ENCODE measurements around the gene FAM229A.

Gene FAM229A

DNA sequence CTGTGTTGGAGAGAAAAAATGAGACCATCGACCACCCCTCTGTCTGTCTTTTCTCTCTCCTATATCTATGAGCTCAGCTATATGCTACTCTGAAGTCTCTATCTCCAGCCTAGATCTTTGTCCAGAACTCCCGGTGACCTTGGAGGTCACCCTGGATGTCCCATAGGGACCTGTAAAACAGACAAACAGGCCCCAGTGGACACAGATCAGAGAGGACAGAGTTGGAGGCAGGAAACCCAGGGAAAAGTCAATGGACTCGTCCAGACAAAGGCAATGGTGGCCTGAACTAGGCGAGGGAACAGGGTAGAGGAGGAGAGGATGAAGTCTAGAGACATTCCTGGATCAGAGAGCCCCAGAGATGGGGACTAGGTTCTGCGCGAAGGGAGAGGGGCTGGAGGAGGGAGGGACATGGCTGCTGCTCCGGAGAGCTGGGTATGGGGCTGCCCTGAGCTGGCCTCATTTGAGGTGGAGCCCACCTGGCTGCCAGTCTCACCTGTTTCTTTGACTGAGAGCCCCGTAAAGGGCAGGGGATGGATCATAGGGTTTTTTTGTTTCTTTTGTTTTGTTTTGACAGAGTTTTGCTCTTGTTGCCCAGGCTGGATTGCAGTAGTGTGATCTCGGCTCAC, 15.6 kb downstream of the FAM229A start:
- DNase-seq, result no peak

DNA sequence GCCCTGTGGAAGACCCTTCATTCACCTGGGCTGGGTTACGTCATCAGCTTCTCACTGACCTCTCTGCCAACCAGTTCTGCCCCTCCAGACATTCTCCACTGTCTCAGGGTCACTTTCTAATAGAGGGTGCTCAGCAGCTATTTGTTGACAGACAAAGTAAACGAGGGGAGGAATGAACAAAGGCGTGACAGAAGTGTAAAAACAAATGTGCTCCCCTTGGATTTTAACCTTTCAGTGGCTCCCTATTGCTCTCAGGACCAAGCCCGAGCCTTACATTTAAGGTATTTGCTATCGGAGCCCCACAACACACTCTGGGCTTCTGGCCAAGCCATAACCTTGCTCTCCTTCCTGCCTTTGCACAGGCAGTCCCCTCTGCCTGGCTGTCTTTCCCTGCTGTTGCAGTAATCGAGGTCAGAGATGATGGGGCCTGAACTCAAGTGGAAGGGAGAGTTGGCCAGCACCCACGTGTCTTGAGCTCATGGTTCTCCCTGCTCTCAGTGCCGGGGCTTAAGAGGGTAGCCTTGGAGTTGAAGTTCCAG, 16.9 kb downstream of the FAM229A start:
- no peak for DNase-seq

DNA sequence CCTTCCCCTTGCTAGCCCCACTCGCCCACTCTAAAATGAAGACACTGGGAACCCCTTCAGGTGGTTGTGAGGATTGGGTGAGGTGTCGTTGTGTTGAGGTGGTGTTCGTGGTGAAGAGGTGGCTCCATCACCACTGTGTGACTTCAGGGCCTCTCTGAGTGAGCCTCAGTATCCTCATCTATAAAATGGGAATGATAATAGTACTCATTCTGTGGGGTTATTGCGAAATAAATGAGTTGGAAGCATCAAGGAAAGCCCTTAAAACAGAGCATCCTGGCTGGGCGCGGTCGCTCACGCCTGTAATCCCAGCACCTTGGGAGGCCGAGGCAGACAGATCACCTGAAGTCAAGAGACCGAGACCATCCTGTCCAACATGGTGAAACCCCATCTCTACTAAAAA, 19.6 kb downstream of the FAM229A start:
- no peak for DNase-seq

DNA sequence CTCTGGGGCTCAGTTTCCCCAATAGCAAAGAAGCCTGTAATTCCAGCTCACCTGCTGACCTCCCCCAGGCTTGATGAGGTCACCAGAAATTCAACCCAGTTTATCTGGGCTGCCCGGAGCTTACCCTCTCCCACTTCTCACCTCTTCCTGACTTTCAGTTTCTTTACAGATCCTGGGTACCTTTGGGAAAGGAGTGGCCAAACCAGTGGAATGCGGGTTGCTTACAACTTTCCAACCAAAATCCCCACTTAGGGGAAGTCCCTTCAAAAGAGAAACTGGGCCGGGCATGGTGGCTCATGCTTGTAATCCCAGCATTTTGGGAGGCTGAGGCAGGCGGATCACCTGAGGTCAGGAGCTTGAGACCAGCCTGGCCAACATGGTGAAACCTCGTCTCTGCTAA, 20.3 kb downstream of the FAM229A start:
- no peak for DNase-seq

DNA sequence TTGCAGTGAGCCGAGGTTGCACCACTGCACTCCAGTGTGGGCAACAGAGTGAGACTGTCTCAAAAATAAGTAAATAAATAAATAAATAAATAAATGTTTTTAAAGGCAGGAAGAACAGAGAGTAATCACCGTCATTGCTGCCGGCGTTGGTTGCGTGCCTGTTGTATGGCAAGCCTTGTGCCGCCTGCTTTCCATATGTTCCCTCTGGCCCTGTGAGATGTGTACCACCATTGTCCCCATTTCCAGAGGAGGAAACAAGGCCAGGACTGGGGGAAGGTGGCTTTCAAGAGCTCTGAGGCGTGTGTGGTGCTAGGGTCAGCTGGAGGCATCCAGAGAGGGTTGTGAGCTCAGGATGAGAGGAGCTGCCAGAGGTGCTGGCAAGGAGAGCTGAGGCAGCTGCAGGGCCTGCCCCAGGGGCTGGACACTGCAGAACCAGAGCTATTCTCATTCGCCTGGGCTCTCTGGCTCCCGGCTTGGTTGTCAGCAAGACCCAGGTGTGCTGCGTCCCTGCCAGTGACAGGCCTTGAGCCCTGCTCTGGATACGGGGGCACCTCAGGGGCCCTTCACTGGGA, 21.0 kb downstream of the FAM229A start:
- no peak for DNase-seq

DNA sequence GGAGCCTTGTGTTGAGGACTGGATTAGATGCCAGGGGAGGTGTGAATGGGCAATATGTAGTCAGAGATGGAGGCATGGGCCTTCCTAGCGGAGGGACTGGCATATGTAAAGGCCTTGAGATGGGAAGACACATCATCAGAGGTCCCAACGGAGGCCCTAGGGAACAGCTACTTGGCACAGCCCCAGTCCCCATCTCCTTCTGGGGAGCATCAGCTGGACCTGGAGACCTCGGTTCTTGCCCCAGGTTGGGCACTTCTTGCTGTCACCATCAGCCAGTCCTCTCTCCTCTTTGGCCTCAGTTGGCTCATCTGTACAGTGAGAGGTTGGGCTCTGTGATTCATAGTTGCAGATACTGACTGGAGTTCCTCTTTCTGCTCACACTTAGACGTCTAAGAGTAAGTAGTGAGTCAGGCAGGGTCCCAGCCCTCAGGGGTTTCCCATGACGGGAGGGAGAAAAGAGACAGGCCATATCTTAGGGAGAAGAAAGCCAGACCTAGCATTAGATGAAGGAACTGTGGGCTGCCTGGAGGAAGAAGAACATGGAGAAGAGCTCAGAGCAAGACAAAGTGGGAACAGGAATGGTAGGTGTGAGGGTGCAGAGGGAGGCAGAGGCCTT, 22.8 kb downstream of the FAM229A start:
- DNase-seq, result peak; percentile 25

DNA sequence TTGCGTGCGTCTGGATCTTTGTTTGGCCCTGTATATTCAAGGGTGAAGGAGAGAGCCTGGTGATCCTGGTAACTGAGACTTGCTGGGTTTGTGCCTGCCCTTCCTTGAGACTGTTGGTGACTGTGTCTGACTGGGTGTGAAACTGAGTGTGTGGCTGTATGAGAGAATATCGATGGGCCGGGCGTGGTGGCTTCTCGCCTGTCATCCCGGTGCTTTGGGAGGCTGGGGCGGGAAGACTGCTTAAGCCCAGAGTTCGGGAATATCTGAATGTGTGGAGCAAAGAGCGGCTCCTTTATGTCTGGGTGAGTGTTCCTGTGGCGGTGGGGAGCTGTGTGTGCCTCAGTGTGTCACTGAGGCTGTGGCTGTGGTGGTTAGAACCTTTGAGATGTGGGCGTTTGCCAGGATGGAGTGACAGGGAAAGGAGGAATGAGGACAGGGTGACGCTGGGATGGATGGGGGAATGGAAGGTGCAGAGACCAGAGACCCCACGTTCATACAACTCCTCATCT, 23.6 kb downstream of the FAM229A start:
- DNase-seq, result no peak

DNA sequence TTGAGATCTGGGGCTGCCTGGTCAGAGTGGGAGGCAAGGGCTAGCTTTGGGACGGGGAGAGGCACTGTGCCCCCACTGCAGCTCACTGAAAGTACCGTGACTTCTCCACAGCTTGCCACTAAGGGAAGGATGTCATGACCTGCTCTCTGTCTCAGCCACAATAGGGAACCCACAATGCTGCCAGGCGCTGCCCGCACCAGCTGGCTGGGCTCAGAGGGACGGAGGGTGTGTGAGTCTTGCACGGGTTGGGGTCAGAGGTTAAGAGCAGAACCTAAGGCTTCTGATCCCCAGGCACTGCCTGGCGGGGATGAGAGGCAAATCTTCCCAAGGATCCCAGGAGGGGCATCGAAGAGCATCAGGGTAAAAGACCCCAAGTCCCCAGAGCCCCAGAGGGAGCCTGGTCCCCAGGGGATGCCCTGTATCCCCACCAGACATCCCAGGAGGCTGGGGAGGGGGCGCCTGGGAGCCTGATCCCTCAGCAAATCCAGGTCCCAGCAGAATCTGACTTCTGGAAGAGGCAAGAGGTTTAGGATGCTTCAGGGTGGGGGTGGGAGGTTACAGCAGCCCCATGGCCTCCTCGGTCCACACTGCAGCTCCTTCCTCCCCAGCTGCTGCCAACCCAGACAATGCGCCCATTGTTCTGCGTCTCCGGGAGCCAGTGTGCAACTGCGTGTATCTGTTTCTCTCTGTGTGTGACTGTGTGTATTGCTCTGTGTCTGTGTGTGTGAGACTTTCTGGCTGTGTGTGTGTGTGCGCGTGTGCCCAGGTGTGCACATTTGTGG, 24.2 kb downstream of the FAM229A start:
- no peak for DNase-seq

DNA sequence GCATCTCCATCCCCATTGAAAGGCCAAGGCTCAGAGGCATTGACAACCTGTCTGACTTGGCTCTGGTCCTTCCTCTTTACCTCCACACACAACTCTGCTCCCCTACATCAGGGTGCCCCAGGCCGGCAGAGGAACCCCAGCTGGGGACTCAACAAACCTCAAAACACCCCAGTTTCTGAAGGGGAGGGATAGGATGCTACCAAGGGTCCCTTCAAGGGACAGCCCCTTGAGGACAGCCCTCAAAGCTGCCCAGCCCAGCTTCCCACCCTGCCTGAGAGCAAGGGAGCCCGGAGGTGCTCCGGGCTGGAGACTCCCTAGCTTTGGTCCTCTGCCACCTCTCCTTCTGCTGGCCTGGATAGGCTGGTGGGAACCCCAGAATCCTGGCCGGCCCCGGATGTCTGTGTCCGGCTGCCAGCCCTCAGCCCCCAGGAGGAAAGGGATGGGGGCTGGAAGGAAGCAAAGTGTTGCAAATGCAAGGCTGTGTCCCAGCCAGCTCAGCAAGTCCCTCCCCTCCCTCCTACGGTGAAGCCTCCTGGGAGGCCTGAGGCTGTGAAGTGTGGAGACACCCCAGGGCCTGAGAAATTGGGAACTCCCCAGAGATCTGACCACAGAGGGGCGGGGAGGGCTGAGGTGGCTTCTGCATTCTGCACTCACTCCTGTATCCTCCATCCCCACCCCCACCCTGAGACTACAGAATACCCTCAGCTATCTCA, 25.2 kb downstream of the FAM229A start:
- no peak for DNase-seq

DNA sequence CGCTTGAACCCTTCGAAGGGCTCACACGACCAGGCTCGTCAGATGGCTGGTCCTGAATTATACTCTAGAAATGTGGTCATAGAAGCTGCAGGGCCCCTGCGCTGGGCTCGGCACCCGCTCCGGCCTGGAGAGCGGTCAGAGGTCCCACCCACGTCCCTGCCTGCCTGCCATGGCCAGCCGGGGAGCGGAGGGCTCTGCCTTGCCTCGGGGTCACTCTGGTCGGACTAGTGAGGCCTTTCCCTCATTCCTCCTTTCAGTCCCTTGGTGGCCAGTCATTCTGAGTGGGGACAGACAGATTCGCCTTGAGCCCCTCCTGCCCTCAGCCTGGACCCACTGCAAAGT, 25.7 kb downstream of the FAM229A start:
- DNase-seq, result no peak

DNA sequence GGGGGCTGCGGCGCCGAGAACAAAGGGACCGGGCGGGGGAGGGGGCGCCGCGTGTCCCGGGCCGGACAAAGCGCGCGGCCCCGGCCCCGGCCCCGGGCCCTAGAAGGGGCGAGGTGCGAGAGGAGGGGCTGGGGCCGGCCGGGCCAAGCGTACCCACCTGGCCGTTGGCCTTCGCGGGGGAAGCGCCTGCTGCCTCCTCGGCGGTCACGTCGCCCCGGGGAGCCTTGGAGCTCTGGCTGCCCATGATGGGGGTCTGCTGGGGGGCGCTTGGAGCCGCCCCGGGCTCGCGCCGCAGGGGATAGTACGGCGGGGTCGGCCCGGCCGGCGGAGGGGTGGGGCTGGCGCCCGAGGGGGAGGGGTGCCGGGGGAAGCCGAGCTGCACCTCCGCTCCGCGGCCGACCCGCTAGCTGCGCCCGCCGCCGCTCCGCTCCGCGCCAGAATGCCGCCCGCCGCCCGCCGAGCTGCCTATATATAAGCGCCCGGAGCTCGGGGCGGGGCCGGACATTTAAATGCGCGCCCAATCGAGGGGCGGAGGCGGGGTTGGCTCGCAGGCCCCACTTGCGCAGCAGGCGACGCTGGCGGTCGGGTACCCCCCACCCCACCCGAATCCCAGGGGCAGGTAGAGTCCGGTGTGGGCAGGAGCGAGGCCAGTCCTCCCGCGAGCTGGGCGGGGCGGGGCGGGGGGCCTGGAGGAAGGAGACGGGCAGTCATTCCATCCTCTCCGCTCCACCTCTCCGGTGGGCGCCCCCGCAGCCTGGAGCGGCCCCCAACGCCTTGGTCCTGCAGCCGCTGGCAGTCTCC, 26.3 kb downstream of the FAM229A start, which contains the start of gene MARCKSL1:
TSS of gene MARCKSL1 (minus strand) at position 444 of the 801 bp plus-strand sequence. CDS start at position 244, 200 bp downstream.
- DNase-seq, result peak; percentile 31

DNA sequence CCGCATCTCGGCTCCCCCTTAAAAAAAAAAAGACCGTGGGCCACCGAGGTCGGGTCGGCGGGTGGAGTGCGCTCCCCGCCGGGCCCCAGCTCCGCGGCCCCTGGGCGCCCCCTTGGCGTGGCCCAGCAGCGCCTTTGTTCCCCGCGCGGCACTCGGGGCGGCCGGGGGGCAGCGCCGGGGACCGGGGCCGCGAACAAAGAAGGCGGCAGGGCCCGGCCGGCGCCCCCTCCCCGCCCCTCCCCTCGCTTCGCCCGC, 26.8 kb downstream of the FAM229A start:
- no peak for DNase-seq

DNA sequence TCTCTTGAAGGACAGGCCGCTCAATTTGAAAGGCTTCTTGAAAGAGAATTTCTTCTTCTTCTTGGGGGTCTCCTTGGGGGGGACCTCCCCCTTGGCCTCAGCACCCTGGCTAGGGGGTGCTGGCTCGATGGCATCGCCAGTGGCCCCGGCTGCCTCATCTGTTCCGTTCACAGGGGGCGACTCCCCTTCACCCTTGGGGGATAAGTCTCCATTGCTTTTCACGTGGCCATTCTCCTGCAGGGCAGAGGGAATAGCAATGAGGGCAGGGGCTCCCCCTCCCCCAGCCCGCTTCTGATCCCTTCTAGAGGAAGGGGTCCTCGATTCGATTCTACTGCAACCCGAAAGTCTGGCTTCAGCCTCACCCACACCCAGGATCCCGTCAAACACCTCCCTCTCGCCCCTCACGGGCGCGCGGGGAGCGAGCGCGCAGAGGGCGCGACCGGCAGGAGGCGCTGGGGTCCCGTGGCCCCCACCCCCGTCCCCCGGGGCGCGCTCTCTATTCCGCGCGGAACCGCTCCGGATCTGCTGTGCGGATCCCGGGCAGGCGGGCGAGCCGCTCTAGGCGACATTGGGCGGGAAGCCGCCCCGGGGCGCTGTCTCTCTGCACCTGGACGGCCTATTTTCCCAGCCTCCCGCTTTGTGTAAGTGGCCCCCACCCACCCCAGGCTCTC, 27.3 kb downstream of the FAM229A start:
- DNase-seq, result no peak

DNA sequence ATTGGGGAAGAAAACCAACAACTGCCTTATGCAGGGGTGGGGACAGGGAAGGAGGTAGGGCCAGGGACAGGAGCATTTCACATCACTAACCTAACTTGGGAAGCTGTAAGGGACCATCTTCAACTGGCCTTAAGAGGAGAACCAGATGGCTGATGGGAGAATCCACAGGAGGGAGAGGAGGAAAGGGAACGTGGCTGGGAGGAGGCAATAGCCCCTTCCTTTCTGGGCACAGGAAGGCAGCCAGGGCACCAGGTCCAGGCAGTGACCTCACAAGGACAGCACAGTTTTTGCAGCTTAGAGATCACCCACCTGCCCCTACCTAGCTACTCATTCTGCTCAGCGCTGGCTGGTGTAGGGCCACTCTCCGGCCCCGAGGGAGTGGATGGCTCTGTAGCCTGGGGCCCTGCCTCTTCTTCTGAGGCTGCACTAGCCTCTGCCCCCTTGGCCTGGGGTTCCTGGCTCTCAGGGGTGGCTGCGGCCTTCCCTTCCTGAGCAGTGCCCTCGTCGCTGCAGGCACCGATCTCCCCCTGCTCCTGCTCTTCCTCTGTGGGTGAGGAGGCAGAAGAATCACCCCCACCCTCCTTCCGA, 27.9 kb downstream of the FAM229A start:
- DNase-seq, result no peak

DNA sequence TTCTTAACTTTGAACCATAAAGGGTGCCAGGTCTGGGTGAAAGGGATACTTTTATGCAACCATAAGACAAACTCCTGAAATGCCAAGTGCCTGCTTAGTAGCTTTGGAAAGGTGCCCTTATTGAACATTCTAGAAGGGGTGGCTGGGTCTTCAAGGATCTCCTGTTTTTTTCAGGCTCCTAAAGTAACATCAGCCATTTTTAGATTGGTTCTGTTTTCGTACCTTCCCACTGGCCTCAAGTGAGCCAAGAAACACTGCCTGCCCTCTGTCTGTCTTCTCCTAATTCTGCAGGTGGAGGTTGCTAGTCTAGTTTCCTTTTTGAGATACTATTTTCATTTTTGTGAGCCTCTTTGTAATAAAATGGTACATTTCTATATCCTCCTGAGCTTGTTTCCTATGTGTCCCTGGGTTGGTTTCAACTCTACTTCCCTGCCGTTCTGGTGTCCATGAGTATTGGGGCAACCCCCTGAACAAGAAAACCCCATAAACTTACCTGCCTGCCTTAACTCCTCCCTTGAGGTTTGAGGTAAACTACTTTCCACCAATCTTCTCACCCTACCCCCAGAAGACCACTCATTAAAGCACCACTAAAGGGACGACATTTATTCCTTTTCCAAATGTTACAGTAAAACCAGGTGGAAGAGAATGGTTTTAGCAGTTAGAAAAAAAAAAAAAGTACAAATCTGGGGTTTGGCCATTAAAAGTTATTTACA, 28.9 kb downstream of the FAM229A start:
- DNase-seq, result no peak

DNA sequence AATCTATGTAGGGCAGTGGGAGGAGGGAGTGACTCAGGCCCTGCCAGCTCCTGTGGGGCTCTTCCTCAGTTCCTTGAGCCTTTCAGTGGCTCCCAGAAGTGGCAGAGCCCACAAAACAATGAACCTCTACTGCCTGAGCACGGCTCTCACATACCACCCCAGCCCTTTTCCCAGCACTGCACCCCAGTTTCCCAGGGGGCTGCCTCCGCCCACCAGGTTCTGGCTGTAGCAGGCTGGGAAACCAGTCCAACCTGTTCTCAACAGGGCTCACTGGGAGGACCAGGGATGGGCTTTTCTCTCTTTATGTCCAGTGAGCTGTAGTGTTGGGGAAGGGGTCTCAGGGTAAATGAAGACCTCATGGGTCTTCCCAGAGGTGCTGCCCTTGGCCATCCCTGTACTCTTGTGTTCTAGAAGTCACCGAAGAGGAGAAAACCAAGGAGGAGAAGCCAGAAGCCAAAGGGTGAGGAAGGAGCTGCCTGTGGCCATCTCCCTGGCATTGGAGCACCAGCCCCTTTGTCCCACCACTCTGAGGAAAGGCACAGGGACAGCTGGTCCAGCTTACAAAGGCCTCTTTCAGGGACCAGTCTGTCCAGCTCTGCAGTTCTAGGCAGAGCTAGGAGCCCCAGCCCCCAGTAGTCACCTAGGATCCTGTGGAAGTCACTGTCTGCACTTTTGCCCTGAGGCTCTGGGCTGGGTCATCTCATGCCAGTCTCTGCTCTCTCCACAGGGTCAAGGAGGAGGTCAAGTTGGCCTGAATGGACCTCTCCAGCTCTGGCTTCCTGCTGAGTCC, 29.8 kb downstream of the FAM229A start:
- no peak for DNase-seq

DNA sequence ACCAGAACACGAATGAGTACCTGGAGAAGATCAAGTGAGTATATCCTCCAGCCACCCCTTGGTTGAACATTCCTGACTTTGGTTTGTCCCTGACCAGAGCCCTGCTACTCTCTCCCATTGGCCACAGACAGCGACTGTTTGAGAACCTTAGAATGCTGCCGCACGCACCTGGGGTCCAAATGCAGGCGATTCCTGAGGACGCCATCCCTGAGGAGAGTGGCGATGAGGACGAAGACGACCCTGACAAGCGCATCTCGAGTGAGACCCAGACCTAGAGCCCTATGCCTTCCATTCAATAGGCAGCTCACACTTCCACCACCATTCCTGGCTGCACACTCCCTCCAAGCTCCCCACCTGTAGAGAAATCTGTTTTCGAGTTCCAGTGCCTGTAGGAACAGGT, 30.7 kb downstream of the FAM229A start:
- DNase-seq, result no peak

DNA sequence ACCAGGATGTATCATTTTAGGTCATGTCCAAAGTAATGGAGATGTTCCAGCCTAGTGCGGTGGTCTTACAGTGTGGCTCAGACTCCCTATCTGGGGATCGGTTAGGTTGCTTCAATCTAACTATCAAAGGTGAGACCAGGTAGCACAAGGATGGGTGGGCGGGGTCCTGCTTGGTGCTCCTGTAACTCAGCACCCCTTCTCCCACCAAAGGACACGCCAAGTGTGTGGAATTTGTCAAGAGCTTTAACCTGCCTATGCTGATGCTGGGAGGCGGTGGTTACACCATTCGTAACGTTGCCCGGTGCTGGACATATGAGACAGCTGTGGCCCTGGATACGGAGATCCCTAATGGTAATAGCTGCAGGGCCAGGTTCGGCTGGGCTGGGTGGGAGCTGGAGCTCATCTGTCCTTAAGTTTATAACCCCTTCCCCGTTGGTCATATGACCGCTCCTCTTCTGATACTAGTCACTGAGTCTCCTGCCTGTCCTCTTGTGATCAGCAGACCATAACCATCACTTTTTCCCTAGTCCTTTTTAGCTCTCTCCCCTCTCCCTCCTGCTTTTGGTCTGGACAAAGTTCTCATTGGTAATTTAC, 31.6 kb downstream of the FAM229A start:
- DNase-seq, result no peak

DNA sequence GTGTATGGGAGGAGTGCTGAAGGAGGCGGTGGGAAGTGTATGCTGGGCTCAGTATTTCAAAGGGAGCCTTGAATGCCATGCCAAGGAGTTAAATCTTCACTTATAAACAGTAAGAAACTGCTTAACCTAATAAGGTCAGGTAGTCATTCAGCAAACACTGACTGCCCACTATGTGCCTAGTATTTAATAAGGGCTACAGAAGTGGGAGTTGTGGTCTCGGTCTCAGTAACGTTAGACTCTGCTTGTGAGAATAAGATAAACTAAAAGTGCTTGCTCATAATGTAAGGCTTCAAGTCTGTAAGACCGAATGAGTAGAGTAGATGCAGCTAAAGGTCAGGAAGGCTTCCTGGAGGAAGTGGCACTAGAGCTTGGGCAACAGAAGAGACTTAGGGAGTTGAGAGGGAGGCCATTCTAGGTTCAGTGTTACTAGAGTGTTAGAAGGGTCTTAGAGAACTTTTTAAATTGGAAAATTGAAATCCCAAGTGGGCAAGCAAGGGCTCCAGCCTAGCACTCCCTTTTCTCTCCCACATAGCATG, 32.3 kb downstream of the FAM229A start:
- no peak for DNase-seq

Measured in amniotic stem cell (primary cell).